Erythroblast (primary cell): ENCODE measurements around the gene CD300E.

Experiments
- GATA1 ChIP-seq: IDR thresholded peaks from 2 replicates; pipeline ENCODE4 v1.6.1; 2011; ENCODE audit warnings: low read depth, mild to moderate bottlenecking, control low read depth, low read length, moderate library complexity
- POLR2A ChIP-seq: IDR thresholded peaks from 2 replicates; pipeline ENCODE4 v1.6.1; 2011; ENCODE audit warnings: mild to moderate bottlenecking, low read length

- no peak for TF ChIP-seq POLR2A
- TF ChIP-seq GATA1, result no peak
These were observed 15.0 kb downstream of the CD300E start for GRCh38 chr17:74608511-74608910.
